PFSK-1 (cell line): ENCODE measurements around the gene C11orf16.

Experiments used
- FOXP2 ChIP-seq: optimal IDR thresholded peaks from 2 replicates; pipeline ENCODE3; 2011; ENCODE audit warnings: borderline replicate concordance, control low read depth, inconsistent platforms; ENCODE audit not compliant: insufficient read depth; ENCODE audit errors: extremely low read length, extremely low read depth
- POLR2AphosphoS5 ChIP-seq: IDR thresholded peaks from 2 replicates; pipeline ENCODE4 v1.6.1; 2012; ENCODE audit warnings: low read depth, mild to moderate bottlenecking, control low read depth, low read length, moderate library complexity
- SIN3A ChIP-seq: IDR thresholded peaks from 2 replicates; pipeline ENCODE4 v1.6.1; 2012; ENCODE audit warnings: mild to moderate bottlenecking, low read length, moderate library complexity, borderline replicate concordance; ENCODE audit not compliant: insufficient read depth
- TAF1 ChIP-seq: IDR thresholded peaks from 2 replicates; pipeline ENCODE4 v1.6.1; 2012; ENCODE audit warnings: low read length, control low read depth, borderline replicate concordance; ENCODE audit not compliant: insufficient read depth
- TF ChIP-seq, protein P1 (sequence below), 2 experiments: IDR thresholded peaks; 2 replicates each; pipeline versions ENCODE4 v1.6.1 to v1.8.0; 2011 to 2012; ENCODE audit warnings: low read depth in 2 of 2, low read length in 2 of 2, control low read depth in 1 of 2, inconsistent platforms in 1 of 2, mild to moderate bottlenecking in 1 of 2, moderate library complexity in 1 of 2; ENCODE audit not compliant: insufficient read depth in 1 of 2

DNA sequence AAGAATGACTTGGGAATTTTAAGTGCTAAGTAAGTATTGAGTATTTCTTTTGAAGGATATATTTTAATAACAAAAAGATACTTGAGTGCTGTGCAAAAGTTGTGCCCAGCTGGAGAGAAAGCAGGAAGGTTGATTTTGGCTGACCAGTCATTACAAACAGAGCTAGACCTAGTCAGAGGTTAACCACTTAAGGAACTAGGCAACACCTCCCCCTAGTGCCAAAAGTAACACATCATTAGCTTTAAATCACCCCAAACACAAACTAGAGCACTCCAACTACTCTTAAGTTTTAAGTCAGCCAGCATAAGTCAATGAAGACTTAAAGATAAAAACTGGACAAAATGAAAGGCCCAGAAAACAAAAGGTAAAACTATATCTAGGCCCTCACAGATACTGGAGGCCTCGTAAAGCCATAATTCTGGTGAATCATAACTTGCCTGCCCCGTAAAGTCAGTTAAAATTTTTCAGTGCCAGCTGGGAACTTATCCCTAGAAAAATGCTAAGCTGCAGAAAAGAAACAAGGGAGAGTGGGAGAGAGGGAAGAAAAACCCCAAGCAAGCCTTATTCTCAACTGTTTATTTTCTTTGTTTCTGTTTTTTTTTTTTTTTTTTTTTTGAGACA, 26.9 kb upstream of the C11orf16 start:
- TF ChIP-seq POLR2AphosphoS5 (no peak), FOXP2 (no peak), TAF1 (no peak), SIN3A (no peak)
- TF ChIP-seq, protein P1, sequence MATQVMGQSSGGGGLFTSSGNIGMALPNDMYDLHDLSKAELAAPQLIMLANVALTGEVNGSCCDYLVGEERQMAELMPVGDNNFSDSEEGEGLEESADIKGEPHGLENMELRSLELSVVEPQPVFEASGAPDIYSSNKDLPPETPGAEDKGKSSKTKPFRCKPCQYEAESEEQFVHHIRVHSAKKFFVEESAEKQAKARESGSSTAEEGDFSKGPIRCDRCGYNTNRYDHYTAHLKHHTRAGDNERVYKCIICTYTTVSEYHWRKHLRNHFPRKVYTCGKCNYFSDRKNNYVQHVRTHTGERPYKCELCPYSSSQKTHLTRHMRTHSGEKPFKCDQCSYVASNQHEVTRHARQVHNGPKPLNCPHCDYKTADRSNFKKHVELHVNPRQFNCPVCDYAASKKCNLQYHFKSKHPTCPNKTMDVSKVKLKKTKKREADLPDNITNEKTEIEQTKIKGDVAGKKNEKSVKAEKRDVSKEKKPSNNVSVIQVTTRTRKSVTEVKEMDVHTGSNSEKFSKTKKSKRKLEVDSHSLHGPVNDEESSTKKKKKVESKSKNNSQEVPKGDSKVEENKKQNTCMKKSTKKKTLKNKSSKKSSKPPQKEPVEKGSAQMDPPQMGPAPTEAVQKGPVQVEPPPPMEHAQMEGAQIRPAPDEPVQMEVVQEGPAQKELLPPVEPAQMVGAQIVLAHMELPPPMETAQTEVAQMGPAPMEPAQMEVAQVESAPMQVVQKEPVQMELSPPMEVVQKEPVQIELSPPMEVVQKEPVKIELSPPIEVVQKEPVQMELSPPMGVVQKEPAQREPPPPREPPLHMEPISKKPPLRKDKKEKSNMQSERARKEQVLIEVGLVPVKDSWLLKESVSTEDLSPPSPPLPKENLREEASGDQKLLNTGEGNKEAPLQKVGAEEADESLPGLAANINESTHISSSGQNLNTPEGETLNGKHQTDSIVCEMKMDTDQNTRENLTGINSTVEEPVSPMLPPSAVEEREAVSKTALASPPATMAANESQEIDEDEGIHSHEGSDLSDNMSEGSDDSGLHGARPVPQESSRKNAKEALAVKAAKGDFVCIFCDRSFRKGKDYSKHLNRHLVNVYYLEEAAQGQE (IDR thresholded peaks at IDR 0.05; ENCODE audit: insufficient read depth in 1 of 2, low read depth in 2 of 2, low read length in 2 of 2), result no peak
